Activated naive CD8-positive, alpha-beta T cell treated with anti-CD3 and anti-CD28 coated beads, Interleukin-2, amount 50 U/mL, for 24 hours (primary cell): Measurements from ENCODE around the gene GPHB5.
"Not testable (repeated sequence)": the region's sequence is repeated elsewhere in the genome, so short reads cannot be mapped to it uniquely, and the experiment has no call there.

Source experiments
- ATAC-seq: fragments of 150-1000 bp; cut with Tn5 transposase; one replicate; pipeline ENCODE4 v1.10.0; 2021
- DNase-seq: peaks from one replicate; pipeline ENCODE4 v3.0.0; 2021
- H3K27ac Mint-ChIP-seq: one replicate; pipeline ENCODE4 v1.8.0; 2021; ENCODE audit warnings: mild to moderate bottlenecking, mixed read lengths
- H3K27me3 Mint-ChIP-seq: one replicate; pipeline ENCODE4 v1.8.0; 2021; ENCODE audit warnings: mixed read lengths
- H3K36me3 Mint-ChIP-seq: one replicate; pipeline ENCODE4 v1.8.0; 2021; ENCODE audit warnings: low read depth, mixed read lengths
- H3K4me1 Mint-ChIP-seq: one replicate; pipeline ENCODE4 v1.8.0; 2021; ENCODE audit warnings: mixed read lengths
- H3K4me3 Mint-ChIP-seq: one replicate; pipeline ENCODE4 v1.8.0; 2021; ENCODE audit warnings: mild to moderate bottlenecking, moderate library complexity, mixed read lengths
- H3K9me3 Mint-ChIP-seq: one replicate; pipeline ENCODE4 v1.8.0; 2021; ENCODE audit warnings: mixed read lengths

The GPHB5 gene

DNA sequence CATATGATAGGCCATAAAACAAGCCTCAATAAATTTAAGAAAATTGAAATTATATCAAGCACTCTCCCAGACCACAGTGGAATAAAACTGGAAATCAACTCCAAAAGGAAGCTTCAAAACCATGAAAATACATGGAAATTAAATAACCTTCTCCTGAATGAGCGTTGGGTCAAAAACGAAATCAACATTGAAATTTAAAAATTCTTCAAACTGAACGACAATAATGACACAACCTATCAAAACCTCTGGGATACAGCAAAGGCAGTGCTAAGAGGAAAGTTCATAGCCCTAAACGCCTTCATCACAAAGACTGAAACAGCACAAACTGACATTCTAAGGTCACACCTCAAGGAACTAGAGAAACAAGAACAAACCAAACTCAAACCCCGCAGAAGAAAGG lies 14.3 kb downstream of the GPHB5 start:
- not testable (repeated sequence) for ATAC-seq, DNase-seq, H3K36me3 Mint-ChIP-seq, H3K27ac Mint-ChIP-seq, H3K9me3 Mint-ChIP-seq, H3K4me1 Mint-ChIP-seq, H3K4me3 Mint-ChIP-seq, H3K27me3 Mint-ChIP-seq

DNA sequence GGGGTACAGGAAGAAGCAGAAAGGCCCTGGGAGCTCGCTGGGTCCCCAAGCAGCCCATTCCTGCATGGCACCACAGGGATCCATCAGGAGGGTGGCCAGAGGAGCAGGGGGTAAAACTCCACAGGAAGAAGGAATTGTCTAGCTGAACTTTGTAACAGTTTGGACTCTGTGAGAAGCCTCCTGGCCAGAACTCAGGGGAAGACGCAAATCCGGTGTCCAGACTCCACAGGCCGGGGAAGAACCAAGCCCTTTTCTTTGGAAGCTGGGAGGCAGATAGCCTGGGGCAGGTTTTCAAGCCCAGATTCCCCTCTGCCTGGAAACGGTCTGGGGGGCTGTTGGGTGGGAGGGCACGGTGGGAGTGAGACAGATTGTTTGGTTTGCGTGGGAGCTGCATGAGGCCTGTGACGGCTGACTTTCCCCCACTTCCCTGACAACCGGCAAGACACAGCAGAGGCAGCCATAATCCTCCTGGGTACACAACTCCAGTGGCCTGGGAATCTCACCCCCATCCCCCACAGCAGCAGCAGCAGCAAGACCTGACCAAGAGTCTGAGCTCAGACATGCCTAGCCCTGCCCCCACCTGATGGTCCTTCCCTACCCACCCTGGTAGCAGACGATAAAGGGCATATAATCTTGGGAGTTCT lies 16.7 kb downstream of the GPHB5 start:
- Mint-ChIP-seq H3K4me3 (no peak overlapping the region), H3K9me3 (no peaks in the 10 kb centered on the region), H3K27ac (no peak overlapping the region), H3K27me3 (peaks cover 5% of the 10 kb centered on the region), H3K4me1 (no peaks in the 10 kb centered on the region), H3K36me3 (no peaks in the 10 kb centered on the region)
- no peak for ATAC-seq
- no peak for DNase-seq

DNA sequence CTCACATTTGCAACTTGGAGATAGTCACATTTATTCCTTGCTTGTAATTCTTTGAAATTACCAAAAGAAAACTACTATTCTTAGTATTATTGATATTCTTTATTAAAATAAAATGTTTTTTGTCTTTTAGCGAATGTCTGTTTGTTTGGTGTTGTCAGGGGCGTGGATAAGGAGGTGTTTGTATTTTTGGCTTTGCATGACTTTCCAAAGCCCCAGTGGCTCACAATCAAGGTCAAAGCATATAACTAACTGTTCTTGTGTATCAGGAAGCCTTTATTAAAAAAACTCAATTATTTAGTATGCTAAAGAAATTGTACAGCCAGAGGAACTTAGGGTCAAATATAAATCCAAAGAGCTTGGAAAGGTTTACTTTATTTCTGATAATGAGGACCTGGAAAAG lies 17.9 kb downstream of the GPHB5 start:
- Mint-ChIP-seq H3K4me3 (no peak overlapping the region), H3K27ac (no peak overlapping the region), H3K27me3 (peaks cover 4% of the 10 kb centered on the region), H3K36me3 (no peaks in the 10 kb centered on the region), H3K9me3 (no peaks in the 10 kb centered on the region), H3K4me1 (peaks cover 4% of the 10 kb centered on the region)
- ATAC-seq (no peak), DNase-seq (no peak)

DNA sequence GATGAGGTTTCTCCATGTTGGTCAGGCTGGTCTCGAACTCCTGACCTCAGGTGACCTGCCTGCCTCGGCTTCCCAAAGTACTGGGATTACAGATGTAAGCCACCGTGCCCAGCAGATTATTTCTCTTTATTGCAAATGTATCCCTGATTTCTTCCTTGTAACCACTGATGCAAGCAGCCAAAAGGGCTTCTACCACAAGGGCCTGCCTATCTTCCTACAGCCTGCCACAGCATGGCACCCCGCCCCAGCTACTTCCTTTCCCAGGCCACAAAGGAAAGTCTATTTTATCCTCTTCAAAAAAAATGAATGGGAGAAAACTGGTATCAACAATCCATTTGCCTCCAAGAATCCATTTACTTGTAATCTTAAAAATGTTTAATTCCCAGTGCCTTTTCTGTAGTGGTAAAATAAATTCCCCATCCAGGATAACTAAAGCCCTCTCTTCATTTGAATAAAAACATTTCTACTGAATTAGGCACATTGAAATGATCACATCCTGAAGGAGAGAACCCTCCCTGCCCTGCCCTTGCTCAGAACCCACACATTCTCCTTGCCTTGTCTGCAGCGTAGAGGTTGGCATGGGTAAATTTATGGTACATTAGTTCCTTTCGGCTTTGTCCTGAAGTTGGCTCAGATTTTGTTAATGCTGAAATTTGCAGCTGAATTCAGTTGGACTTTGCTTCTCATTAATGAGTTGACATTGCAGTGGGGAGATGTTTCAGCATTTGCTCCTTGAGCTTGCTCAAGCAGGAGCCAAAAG lies 19.2 kb downstream of the GPHB5 start:
- Mint-ChIP-seq H3K27me3 (peaks cover 4% of the 10 kb centered on the region), H3K27ac (no peak overlapping the region), H3K36me3 (no peaks in the 10 kb centered on the region), H3K4me1 (peaks cover 4% of the 10 kb centered on the region), H3K9me3 (no peaks in the 10 kb centered on the region), H3K4me3 (no peak overlapping the region)
- no peak for DNase-seq
- ATAC-seq: no peak

DNA sequence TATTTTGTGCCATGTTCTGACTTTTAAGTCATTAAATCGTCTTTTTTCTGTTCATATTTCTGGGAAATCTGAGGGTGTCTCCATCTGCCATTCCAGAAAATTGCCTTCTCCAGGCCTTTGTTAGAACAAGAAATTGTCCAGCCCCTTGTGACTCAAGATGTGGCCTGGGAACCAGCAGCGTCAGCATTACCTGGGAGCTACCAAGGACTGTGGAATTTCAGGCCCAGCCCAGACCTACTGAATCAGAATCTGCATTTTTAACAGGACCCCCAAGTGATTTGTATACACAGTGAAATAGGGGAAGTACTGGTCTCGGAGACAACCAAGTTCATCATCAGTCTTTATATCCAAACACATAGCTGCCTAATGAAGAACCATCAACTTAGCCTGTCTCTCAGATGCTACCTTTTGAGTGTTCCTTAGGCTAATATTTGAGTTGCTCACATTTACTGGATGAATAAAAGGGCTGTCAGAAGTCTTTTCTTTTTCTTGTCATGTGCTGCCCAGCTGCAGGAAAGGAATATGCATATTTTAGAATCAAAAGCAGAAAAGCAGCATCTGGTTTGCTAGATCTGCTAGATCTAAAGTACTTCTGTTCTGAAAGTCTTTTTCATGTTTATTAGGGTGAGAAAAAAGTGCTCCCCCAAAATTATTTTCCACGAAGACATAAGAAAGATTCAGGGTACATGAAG lies 21.2 kb downstream of the GPHB5 start:
- H3K4me1 Mint-ChIP-seq: peaks cover 4% of the 10 kb centered on the region
- ATAC-seq: no peak
- peaks cover 4% of the 10 kb centered on the region for H3K27me3 Mint-ChIP-seq
- no peaks in the 10 kb centered on the region for H3K9me3 Mint-ChIP-seq
- no peak overlapping the region for H3K4me3 Mint-ChIP-seq
- H3K27ac Mint-ChIP-seq: no peak overlapping the region
- H3K36me3 Mint-ChIP-seq: no peaks in the 10 kb centered on the region
- DNase-seq: no peak

DNA sequence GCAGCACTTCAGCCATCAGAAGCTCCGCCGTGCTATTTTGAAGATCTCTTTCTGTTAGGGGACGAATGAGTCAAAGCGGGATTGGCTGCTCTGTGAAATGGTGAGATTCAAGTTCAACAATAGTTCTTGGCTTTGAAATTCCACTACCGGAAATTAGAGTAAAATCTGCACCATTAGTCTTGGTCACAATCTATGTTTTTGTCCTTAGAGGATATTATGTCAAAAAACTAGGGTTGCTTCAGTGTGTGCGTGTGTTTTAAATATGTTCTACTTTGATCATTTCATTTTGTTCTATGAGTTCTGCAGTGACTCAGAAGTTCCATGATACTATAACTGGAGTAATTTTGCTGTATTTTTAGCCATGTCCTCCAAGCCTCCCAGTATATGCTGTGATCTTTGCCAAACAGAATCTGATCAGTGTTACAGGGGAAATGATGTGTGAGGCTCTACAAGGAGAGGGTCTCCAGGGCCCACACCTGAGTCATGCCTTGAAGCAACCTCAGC lies 22.6 kb downstream of the GPHB5 start:
- no peak overlapping the region for H3K4me3 Mint-ChIP-seq

DNA sequence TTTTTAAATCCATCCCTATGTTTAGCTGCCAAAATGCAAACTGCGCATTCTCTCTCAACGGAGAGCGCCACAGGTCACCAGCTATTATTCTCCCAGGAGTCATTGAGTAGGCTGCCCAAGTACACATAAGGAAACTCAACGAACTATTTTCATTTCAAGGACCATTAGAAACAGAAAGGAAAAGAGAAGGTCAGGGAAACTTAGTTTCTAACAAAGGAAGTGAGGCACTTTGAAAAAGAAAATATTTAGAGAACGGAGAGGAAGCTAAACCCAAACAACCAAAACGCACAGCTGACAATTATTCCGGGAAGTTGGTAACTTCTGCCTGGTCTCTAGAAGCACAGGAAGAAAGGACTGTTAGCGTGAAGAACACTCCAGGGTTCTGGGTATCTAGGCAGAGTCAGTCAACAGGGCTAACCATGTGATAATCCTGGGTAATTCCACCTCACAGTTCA lies 23.5 kb downstream of the GPHB5 start:
- DNase-seq (no peak), ATAC-seq (no peak)
- no peaks in the 10 kb centered on the region for H3K9me3 Mint-ChIP-seq
- H3K36me3 Mint-ChIP-seq: no peaks in the 10 kb centered on the region
- H3K4me1 Mint-ChIP-seq: peaks cover 4% of the 10 kb centered on the region
- H3K27ac Mint-ChIP-seq: peak overlapping the region; percentile 5
- H3K27me3 Mint-ChIP-seq: peaks cover 2% of the 10 kb centered on the region
- no peak overlapping the region for H3K4me3 Mint-ChIP-seq

More for the DNA sequence above, 22.6 kb downstream of the GPHB5 start:
- DNase-seq: no peak
- peaks cover 4% of the 10 kb centered on the region for H3K4me1 Mint-ChIP-seq
- peaks cover 2% of the 10 kb centered on the region for H3K27me3 Mint-ChIP-seq
- ATAC-seq: peak; percentile 61
- H3K9me3 Mint-ChIP-seq: no peaks in the 10 kb centered on the region
- H3K27ac Mint-ChIP-seq: no peak overlapping the region
- no peaks in the 10 kb centered on the region for H3K36me3 Mint-ChIP-seq

DNA sequence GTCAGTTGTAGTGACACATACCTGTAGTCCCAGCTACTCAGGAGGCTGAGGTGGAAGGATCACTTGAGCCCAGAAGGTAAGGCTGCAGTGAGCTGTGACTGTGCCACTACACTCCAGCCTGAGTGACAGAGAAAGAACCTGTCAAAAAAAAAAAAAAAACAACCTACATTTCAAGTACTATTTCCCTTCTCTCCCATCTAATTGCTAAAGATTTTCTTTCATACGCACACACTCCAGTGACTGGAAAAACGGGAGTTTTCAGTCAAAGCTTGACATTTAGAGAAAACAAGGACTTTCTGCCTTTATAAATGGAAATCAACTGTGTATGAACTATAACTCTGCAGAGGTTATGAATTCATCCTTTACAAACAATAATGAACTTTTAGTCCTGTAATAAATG lies 25.9 kb downstream of the GPHB5 start:
- no peak overlapping the region for H3K27ac Mint-ChIP-seq
- H3K9me3 Mint-ChIP-seq: no peaks in the 10 kb centered on the region
- H3K4me3 Mint-ChIP-seq: no peak overlapping the region
- H3K4me1 Mint-ChIP-seq: peaks cover 4% of the 10 kb centered on the region
- peaks cover 5% of the 10 kb centered on the region for H3K27me3 Mint-ChIP-seq
- no peaks in the 10 kb centered on the region for H3K36me3 Mint-ChIP-seq
- DNase-seq (no peak), ATAC-seq (no peak)

DNA sequence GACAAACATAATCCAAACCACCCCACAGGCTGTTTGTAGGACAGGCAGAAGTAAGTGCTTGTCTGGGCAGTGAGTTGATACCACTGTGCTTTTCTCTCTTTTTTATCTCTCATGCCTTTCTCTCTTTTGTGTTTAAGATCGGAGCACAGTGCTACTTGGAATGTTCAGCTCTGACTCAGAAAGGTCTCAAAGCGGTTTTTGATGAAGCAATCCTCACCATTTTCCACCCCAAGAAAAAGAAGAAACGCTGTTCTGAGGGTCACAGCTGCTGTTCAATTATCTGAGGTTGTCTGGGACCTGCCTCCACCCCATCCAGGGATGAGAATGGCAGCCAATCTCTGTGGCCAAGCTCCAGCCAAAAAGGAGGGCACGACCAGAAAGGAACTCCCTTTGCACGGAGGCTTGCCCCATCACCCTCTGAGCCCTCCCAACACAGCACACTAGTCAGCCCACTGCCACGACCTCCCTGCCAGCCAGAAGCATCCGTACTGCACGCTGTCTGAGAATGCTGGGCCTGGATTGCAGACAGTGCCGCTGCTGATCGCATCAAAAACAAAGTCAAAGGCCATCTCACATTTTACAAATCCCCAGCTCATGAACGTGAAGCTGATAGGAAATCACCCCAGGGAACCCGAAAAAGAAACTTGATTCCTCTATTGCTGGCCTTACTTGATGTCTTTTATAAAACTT lies 27.8 kb downstream of the GPHB5 start:
- ATAC-seq: no peak
- H3K4me1 Mint-ChIP-seq: no peaks in the 10 kb centered on the region
- no peak overlapping the region for H3K27ac Mint-ChIP-seq
- H3K36me3 Mint-ChIP-seq: no peaks in the 10 kb centered on the region
- DNase-seq: no peak
- H3K9me3 Mint-ChIP-seq: no peaks in the 10 kb centered on the region
- H3K4me3 Mint-ChIP-seq: no peak overlapping the region
- H3K27me3 Mint-ChIP-seq: peaks cover 3% of the 10 kb centered on the region

DNA sequence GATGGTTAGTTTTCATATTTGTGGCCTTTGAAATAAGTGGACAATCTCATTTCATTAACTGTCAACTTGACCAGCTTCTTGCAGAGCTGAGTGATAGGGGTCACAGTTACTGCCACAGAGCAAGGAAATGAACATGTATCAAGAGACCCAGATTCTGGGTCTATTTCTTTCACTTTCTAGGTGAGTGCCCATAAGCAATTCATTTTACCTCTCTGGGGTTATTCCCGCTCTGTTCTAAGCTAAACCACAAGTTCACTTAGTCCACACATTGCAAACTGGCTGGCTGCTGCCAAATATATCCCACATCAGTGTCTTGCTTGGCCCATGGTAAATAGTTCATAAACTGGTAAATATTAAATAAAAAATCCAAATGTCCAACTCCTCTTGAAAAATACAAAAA lies 29.9 kb downstream of the GPHB5 start:
- no peak for ATAC-seq
- Mint-ChIP-seq H3K36me3 (no peaks in the 10 kb centered on the region), H3K4me3 (no peak overlapping the region), H3K4me1 (no peaks in the 10 kb centered on the region), H3K9me3 (no peaks in the 10 kb centered on the region), H3K27ac (no peak overlapping the region), H3K27me3 (peaks cover 3% of the 10 kb centered on the region)
- DNase-seq: no peak

DNA sequence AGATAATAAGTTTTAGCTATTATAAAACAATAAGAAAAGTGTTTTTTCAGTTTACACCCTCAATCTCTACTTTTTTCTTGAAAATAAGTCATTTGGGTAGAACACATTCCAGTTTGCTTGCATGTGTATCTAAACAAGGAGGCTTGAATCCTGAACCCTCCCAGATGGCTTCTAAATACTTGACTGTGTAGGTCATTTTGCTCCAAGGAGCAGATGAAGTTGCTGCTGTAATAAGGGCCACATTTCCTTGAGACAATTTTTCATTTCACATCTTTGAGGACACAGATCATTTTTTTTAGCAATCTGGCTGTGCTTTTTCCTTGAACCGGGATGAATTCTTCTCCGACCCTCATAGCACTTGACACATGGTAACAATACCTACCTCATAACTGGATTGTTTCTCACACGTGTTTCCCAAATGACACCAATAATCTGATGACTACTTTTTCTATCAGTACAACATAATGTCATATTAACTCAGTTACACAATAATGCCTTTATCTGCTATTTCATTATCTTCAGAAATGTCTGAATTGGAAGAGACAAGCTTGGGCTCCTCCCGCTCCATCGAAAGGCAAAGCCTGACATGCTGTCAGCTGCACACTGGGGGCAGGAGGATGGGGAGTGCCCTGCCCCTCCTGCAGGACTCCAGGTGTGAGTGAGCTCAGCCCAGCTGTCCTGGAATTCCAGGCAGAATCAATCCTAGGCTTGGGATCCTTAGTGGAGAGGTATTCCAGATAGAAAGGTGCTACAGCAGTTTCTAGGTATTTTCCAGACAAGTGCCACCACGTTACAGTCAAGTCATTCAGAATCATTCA lies 30.9 kb downstream of the GPHB5 start:
- H3K27me3 Mint-ChIP-seq: peaks cover 3% of the 10 kb centered on the region
- no peaks in the 10 kb centered on the region for H3K36me3 Mint-ChIP-seq
- H3K9me3 Mint-ChIP-seq: no peaks in the 10 kb centered on the region
- ATAC-seq (no peak), DNase-seq (no peak)
- H3K4me1 Mint-ChIP-seq: no peaks in the 10 kb centered on the region
- H3K27ac Mint-ChIP-seq: no peak overlapping the region
- H3K4me3 Mint-ChIP-seq: no peak overlapping the region

DNA sequence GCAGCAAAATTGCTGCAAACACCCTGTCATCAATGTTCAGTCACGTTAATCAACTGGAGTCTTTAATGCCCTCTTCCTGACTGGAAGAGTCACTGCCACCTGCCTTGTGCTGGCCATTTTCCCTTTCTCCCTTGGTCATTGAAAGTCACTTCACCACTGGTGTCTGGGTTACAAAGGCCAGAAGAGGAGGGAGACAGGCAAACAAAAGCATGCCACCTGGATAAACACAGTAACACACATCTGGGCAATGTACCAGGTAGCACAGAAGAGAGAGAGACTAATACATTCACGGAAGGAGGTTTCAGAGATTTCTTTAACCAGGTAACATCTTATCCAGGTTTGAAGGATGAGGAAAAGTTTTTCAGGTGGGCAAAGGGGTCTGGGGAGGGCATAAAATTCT lies 32.7 kb downstream of the GPHB5 start:
- Mint-ChIP-seq H3K27ac (no peak overlapping the region), H3K27me3 (peaks cover 3% of the 10 kb centered on the region), H3K9me3 (no peaks in the 10 kb centered on the region), H3K4me3 (no peak overlapping the region), H3K4me1 (no peaks in the 10 kb centered on the region), H3K36me3 (no peaks in the 10 kb centered on the region)
- no peak for ATAC-seq
- DNase-seq: no peak

DNA sequence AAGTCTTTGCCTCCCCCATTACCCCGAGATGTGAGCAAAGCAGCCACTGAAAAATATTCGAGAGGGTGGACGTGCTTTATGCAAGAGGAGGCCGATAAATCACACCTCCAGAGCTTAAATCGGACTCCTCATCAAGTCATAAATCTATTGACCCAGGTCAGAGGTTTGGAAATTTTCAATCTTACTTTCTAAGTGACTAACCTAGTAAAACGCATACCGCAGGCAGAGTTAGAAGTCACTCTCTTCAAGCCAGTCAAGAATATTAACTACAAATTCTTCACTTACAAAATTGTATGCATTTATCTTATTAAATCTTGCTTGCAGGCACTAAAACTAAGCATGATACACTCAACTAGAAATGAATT lies 34.9 kb downstream of the GPHB5 start:
- H3K9me3 Mint-ChIP-seq: no peaks in the 10 kb centered on the region
- ATAC-seq (no peak), DNase-seq (no peak)
- H3K4me3 Mint-ChIP-seq: no peak overlapping the region
- H3K27ac Mint-ChIP-seq: no peak overlapping the region
- no peaks in the 10 kb centered on the region for H3K4me1 Mint-ChIP-seq
- no peaks in the 10 kb centered on the region for H3K36me3 Mint-ChIP-seq
- H3K27me3 Mint-ChIP-seq: peaks cover 3% of the 10 kb centered on the region
